ENCODE results near the gene SNX32. TPM values are rescaled to one million over a fixed set of nuclear protein-coding genes. Genes with fewer than 3 reads are reported as not detected.
A peak's percentile ranks its signal among the peaks of the same experiment; 100 is the strongest.

The SNX32 gene
- total and polyA plus RNA-seq, 2 of the 13 experiments (the other 11 are each of a cell fraction or from before 2014, with no cell fraction given): 0.09 to 0.34 TPM

DNA sequence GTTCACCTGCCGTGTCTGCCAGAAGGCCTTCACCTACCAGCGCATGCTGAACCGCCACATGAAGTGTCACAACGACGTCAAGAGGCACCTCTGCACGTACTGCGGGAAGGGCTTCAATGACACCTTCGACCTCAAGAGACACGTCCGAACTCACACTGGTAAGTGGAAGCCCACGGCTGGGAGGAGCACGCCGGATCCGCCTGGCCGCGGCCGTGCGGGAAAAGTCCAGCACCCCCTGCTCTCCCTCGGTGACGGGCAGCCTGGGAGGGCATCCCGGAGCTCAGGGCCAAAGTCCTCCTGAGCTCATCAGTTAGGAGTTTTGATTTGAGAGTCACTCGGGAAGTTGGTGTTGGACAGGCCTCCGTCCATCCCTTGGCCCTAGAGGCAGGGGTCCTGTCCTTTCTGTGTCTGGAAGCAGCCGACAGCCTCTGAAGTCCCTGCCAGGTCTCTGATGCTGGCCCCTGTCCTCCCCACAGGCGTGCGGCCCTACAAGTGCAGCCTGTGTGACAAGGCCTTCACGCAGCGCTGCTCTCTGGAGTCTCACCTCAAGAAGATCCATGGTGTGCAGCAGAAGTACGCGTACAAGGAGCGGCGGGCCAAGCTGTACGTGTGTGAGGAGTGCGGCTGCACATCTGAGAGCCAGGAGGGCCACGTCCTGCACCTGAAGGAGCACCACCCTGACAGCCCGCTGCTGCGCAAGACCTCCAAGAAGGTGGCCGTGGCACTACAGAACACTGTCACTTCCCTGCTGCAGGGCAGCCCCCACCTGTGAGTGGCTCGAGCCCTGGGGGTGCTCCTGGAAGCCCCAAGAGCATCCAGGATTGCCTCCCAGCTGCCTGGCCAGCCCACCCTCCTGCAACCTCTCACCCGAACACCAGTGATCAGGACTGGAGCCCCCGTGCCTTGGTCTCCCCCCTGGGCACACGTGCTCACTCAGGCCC is 38.9 kb upstream of the SNX32 start (continued):
- TF ChIP-seq, protein P1, sequence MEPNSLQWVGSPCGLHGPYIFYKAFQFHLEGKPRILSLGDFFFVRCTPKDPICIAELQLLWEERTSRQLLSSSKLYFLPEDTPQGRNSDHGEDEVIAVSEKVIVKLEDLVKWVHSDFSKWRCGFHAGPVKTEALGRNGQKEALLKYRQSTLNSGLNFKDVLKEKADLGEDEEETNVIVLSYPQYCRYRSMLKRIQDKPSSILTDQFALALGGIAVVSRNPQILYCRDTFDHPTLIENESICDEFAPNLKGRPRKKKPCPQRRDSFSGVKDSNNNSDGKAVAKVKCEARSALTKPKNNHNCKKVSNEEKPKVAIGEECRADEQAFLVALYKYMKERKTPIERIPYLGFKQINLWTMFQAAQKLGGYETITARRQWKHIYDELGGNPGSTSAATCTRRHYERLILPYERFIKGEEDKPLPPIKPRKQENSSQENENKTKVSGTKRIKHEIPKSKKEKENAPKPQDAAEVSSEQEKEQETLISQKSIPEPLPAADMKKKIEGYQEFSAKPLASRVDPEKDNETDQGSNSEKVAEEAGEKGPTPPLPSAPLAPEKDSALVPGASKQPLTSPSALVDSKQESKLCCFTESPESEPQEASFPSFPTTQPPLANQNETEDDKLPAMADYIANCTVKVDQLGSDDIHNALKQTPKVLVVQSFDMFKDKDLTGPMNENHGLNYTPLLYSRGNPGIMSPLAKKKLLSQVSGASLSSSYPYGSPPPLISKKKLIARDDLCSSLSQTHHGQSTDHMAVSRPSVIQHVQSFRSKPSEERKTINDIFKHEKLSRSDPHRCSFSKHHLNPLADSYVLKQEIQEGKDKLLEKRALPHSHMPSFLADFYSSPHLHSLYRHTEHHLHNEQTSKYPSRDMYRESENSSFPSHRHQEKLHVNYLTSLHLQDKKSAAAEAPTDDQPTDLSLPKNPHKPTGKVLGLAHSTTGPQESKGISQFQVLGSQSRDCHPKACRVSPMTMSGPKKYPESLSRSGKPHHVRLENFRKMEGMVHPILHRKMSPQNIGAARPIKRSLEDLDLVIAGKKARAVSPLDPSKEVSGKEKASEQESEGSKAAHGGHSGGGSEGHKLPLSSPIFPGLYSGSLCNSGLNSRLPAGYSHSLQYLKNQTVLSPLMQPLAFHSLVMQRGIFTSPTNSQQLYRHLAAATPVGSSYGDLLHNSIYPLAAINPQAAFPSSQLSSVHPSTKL (CRISPR knock-in tag; IDR thresholded peaks at IDR 0.05): 0 out of 2 replicates have a peak, but pooled peaks have one; percentile 15

DNA sequence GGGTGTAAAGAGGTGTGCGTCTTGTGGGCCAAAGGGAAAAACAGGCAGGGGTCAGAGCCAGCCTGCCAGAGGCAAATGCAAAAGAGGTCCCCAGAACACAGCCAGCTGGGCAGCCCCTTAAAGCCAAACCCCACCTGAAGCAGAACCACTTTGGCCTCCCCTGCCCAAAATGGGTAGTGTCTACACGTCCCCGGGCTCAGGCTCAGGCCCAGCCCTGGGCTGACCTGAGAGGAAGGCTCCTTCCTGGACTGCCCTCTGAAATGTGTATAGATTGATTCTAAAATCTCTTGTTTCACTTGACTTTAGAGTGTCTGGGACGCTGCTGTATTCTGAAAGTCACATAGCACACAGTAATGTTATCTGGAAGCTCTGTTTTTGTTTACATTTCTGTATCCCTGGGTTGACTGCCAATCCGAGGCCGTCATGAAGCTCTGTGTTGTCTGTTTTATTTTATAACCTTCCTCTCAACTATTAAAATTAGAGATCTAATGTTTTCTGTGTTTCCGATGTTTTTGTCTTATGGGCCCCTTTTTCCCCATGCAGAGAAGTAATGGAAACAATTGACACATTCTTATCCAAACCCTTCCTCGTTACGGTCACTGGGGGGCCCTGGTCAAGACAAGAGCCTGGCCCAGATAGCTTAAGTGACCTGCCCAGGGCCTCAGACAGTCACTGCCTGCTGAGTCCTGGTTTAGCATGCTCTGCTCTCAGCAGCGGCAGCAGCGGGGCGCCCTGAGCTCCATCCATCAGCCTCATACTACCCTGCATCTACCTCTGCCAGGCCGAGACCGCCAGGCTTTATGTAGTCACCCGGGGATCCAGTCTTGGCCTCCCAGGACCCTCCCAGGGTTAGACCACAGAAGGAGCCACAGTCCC is 36.8 kb upstream of the SNX32 start:
- FAIRE-seq (no peak), DNase-seq (ENCODE audit: low spot score) (no peak), ATAC-seq (no peak)
- CTCF ChIA-PET (ENCODE audit: low intra/inter-chr PET ratio, low total read pairs): no interaction called here
- no peak overlapping the region for H3K4me3 ChIP-seq (replicated peaks in 1 of 3; ENCODE audit: insufficient read depth in 1 of 3, low read depth in 2 of 3, low read length in 3 of 3)
- H3K9me3 ChIP-seq (ENCODE audit: low read length): no peaks in the 10 kb centered on the region
- no peaks in the 10 kb centered on the region for H3K36me3 ChIP-seq (replicated peaks in 1 of 2; ENCODE audit: control insufficient read depth in 1 of 2, insufficient read depth in 2 of 2, low read length in 2 of 2)
- no peaks in the 10 kb centered on the region for H4K20me1 ChIP-seq (ENCODE audit: insufficient read depth, low read length)
- H3K4me1 ChIP-seq (ENCODE audit: insufficient read depth, low read length): peaks cover 26% of the 10 kb centered on the region
- H3K4me2 ChIP-seq (ENCODE audit: low read depth, low read length): no peak overlapping the region
- intact Hi-C loops (cut with micrococcal nuclease; ENCODE audit: unreplicated experiment): no loop called here
- POLR2A ChIA-PET: no interaction called here
- H2AFZ ChIP-seq (ENCODE audit: low read length): no peak overlapping the region
- peaks cover 18 to 70% of the 10 kb centered on the region in 2 experiments for H3K27me3 ChIP-seq (ENCODE audit: control insufficient read depth in 1 of 2, insufficient read depth in 2 of 2, low read length in 2 of 2)
- BruUV-seq (replicated peaks): no TSS peak
- H3K79me2 ChIP-seq (ENCODE audit: insufficient read depth, low read length): no peaks in the 10 kb centered on the region
- H3K9ac ChIP-seq (ENCODE audit: insufficient read depth, low read depth, low read length): no peak overlapping the region
- in situ Hi-C loops (cut with HindIII; ENCODE audit: extremely low pct_ligation_motif_present, low pct_unique_long_range_greater_than_20kb): no loop called here
- H3K27ac ChIP-seq (ENCODE audit: extremely low read length, insufficient read depth, low read length): no peak overlapping the region
- WGBS (ENCODE audit: low lambda C conversion rate): 45% methylated on average over 12 of the region's 15 CpGs
- TF ChIP-seq ZNF24 (IDR thresholded peaks at IDR 0.05): no peak
- no peak for TF ChIP-seq ZNF260 (CRISPR knock-in tag; IDR thresholded peaks at IDR 0.05; ENCODE audit: borderline replicate concordance, low read depth)
- TF ChIP-seq, protein P2, sequence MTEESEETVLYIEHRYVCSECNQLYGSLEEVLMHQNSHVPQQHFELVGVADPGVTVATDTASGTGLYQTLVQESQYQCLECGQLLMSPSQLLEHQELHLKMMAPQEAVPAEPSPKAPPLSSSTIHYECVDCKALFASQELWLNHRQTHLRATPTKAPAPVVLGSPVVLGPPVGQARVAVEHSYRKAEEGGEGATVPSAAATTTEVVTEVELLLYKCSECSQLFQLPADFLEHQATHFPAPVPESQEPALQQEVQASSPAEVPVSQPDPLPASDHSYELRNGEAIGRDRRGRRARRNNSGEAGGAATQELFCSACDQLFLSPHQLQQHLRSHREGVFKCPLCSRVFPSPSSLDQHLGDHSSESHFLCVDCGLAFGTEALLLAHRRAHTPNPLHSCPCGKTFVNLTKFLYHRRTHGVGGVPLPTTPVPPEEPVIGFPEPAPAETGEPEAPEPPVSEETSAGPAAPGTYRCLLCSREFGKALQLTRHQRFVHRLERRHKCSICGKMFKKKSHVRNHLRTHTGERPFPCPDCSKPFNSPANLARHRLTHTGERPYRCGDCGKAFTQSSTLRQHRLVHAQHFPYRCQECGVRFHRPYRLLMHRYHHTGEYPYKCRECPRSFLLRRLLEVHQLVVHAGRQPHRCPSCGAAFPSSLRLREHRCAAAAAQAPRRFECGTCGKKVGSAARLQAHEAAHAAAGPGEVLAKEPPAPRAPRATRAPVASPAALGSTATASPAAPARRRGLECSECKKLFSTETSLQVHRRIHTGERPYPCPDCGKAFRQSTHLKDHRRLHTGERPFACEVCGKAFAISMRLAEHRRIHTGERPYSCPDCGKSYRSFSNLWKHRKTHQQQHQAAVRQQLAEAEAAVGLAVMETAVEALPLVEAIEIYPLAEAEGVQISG (CRISPR knock-in tag; IDR thresholded peaks at IDR 0.05): no peak
- TF ChIP-seq, protein P3, sequence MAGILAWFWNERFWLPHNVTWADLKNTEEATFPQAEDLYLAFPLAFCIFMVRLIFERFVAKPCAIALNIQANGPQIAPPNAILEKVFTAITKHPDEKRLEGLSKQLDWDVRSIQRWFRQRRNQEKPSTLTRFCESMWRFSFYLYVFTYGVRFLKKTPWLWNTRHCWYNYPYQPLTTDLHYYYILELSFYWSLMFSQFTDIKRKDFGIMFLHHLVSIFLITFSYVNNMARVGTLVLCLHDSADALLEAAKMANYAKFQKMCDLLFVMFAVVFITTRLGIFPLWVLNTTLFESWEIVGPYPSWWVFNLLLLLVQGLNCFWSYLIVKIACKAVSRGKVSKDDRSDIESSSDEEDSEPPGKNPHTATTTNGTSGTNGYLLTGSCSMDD (CRISPR knock-in tag; IDR thresholded peaks at IDR 0.05): no peak
- no peak for TF ChIP-seq MBD4 (IDR thresholded peaks at IDR 0.05; ENCODE audit: borderline replicate concordance, low read length)
- no peak for TF ChIP-seq ZNF253 (CRISPR knock-in tag; IDR thresholded peaks at IDR 0.05; ENCODE audit: borderline replicate concordance)
- TF ChIP-seq, protein P4, sequence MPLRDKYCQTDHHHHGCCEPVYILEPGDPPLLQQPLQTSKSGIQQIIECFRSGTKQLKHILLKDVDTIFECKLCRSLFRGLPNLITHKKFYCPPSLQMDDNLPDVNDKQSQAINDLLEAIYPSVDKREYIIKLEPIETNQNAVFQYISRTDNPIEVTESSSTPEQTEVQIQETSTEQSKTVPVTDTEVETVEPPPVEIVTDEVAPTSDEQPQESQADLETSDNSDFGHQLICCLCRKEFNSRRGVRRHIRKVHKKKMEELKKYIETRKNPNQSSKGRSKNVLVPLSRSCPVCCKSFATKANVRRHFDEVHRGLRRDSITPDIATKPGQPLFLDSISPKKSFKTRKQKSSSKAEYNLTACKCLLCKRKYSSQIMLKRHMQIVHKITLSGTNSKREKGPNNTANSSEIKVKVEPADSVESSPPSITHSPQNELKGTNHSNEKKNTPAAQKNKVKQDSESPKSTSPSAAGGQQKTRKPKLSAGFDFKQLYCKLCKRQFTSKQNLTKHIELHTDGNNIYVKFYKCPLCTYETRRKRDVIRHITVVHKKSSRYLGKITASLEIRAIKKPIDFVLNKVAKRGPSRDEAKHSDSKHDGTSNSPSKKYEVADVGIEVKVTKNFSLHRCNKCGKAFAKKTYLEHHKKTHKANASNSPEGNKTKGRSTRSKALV (CRISPR knock-in tag; IDR thresholded peaks at IDR 0.05): no peak
- no peak for TF ChIP-seq ZSCAN12 (CRISPR knock-in tag; IDR thresholded peaks at IDR 0.05)
